GM18508 (cell line): ENCODE measurements around the gene IQGAP2.
"Not testable (repeated sequence)": the region's sequence is repeated elsewhere in the genome, so short reads cannot be mapped to it uniquely, and the experiment has no call there.

ENCODE experiments used
- ATAC-seq: cut with Tn5 transposase; IDR thresholded peaks from one replicate; pipeline ENCODE4 v1.9.1; 2021; ENCODE audit warnings: moderate number of reproducible peaks; ENCODE audit not compliant: insufficient read depth, unreplicated experiment

IQGAP2 gene

DNA sequence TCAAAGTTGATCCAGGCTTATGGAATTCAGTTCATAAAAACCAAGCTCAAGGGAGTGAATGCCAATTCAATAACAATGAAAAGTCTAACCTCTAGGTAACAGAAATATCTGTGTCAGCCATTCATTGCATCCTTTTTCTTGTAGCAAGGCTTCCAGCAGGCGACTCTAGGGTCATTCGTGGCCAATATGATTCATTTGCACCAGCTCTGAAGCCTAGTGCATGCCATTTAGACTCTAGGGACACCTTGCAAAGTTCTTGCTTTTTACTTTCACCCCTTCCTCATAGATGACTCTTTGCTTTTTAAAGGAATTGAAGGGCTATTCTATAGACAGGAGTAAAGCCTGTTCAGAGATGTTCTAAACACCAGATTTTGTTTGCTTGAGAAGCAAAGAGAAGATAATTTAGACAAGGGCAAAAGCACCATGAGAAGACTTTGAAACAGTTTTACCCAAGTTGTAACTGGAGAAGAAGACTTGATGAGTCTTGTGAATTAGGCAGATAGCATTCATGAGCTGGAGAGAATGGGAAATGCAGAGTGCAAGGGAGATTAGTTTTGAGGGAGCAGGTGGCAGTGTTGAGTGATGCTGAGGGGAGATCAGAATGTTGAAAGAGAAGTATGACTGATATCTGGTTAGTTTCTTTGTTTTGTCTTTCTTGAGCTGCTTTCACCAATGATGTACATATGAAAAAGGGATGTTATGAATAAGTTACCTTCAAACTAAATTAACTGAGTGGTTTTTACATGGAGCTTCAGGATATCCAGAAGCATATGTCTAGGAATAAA, 125.7 kb downstream of the IQGAP2 start:
- no peak for ATAC-seq

- no peak for ATAC-seq
These were observed 126.6 kb downstream of the IQGAP2 start for GRCh38 chr5:76529464-76530344.

DNA sequence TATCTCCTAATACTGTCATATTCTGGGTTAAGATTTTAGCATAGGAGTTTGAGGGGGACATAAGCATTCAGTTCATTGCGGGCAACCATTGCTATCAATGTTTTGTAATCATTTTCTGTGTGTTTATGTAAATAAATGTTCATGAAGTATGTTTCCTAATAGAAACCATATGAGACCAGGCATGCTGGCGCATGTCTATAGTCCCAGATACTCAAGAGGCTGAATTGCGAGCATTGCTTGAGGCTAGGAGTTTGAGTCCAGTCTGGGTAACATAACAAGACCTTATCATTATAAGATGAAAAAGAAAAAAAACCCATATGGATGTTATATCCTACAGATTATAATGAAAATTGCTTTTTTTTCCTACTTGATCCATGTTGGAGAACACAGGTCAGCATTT, 129.0 kb downstream of the IQGAP2 start:
- ATAC-seq = no peak

DNA sequence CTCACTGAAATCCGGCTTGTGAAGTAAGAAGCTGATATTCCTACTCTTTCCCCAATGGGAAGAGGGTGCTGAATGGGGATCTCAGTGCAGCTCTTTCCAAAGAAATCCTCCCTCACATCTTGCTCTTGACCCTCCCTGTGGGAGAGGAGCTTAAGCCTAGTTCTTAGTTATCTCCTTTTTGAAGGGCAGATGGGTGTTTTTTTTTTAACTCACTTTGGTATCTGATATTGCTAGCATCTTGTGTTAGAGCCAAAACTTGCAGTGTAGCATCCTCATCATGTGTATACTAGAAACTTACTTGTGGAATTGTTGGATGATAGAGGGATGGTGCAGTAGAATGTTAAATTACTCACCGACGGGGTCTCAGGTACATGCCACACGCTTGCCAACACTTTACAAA, 129.9 kb downstream of the IQGAP2 start:
- ATAC-seq = no peak

DNA sequence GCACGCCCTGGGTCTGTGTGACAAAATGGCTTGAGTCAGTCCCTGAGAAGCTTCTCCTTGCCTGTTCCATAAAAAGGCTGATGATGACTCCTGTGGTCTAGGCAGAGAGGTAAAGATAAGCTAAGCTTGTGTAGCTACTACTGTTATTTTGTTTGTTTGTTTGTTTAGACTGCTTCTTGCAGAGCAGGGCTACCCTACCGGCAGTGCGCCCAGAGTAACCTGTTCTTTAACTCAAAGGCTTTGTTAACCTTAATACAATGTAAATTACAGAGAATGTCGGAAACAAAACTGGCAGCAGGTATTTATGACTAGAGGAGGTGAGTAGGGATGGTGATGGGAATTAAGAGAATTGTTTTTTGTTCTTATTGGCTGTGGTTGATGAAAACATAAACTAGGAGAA, 132.5 kb downstream of the IQGAP2 start:
- ATAC-seq = no peak

DNA sequence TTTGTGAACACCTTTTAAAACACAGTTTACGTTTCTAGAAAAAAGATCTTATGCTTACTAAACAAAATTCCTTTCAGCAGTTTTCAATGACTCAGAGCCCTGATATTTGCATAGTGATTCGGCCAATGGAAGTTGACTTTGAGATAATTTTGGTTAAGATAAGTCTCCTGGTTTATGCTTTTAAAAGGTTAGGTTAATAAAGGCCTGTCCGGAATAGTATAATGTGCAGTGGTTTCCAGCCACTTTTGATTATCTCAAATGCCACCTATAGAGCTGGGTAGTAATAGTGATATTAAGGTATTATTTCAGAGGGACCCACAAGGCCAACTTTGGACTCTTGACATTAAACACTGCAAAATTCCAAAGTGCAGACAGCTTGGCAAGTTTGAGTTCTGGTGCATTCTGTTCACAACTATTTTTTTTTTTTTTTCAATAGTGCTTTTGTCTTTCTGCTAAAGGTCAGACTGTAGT, 134.0 kb downstream of the IQGAP2 start:
- no peak for ATAC-seq

GRCh38 chr5:76542241-76542640, 139.2 kb downstream of the IQGAP2 start:
- ATAC-seq = no peak

DNA sequence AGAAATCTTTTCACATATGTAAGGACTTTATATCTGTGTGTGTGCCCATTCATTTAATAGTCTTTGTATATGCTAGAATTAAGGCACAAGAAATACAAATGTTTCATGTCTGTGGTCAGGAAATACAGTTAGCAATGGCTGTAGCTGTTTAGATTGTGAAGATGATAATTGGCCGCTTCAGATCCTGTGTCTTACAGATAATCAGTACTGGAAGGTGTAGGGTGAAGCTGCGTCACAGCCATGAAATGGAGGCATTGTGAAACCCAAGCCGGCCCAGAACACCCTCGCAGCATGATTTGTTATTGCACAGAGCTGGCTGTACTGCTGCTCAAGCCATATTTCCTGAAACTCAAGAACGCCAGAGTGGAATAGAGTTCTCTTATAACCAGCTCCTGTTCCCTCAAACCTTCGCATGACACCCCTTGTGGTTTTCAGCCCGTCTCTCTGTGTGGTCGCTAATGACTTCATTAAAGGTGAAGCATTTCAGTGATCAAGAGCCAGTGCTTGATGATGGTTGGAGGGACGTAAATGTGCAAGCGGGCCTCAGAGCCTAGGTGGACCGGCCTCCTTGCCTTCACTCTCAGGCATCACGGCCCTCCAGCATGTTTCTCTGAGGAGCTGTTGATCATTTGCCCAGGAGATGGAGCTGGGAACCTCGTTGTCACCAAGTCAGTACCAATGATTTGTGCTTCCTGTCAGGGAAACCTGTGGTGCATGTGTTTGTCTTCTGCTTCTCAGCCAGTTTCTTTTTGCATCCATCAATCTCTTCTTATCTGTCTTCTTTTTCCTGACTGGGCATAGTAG, 140.0 kb downstream of the IQGAP2 start:
- no peak for ATAC-seq

DNA sequence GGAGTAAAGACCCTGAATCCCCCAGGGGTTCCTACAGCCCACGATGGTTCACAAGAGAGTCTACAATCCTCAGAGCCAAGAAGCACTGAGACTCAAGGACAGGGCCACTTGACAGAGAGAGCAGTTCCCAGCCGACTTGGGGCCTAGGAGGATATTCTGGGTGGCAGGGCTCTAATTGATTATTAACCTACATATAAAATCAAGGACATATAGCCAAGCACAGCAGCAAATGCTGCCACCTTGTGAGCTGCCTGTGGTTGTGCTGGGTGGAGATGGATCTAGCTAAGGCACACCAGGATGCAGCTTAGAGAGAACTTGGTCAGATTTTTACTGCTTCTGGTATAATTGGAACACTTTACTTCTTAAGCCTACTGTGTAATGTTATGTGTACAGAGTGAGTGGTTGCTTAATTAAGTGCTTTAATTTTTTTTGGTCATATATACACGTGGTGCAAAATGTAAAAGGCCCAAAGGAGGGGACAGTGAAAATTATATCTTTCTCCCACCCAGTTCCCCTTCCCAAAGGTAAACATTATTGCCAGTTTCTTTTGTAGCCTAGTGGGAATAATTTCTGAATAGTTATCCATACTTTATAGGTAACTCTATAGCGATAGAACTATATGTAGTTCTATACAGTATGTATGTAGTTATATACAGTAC, 141.3 kb downstream of the IQGAP2 start:
- ATAC-seq = no peak

DNA sequence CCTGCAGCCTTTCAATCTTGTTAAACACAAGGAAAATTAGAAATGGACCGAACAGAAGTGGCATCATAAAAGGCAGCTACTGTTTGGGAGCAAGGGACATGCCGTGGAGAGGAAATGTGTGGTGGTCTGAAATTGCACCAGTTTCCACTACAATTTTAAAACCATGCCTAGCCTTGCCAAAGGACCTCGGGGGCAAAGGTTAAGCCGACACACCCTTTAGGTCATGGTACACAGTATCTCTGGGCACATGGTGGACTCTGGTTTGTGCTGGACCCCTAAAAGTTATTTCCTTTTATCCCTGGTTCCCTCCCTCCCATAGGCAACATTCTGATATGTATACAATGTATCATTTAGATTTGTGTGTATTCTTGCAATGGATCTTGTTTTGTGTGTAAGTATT, 142.1 kb downstream of the IQGAP2 start:
- no peak for ATAC-seq

GRCh38 chr5:76546497-76547102, 143.5 kb downstream of the IQGAP2 start:
- ATAC-seq = no peak

GRCh38 chr5:76547242-76547890, 144.3 kb downstream of the IQGAP2 start:
- peak; percentile 39 for ATAC-seq

DNA sequence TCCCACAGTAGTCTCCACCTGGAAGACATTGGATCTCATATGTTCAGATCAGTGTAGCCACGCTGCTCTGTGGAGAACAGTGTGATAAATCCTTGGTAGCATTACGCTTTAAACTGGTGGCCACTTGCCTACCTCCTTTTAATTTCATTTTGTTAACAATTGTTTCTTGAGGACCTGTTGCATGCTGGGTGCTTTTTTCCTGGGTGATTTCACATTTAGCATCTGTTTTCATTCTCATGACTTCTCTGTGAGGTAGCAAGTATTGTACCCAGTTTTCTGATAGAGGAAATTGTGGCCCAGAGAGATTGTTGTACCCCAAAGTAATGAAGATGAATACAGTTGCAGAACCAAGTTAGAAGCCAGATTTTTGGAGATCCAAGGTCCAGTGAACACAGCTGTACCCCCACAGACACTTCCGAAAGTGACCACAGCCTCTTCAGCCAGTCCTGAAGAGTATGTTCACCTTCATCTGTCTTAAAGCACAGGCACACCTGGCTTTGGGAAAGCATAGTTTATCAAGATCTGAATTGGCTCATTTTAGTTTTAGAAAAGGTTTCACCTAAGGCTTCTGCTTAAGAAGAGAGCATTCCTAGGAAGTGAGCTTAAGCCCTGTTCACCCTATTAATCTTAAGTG, 144.9 kb downstream of the IQGAP2 start:
- ATAC-seq = no peak

GRCh38 chr5:76548525-76549229, 145.6 kb downstream of the IQGAP2 start:
- no peak for ATAC-seq

GRCh38 chr5:76550881-76551280, 147.8 kb downstream of the IQGAP2 start:
- not testable (repeated sequence) for ATAC-seq

DNA sequence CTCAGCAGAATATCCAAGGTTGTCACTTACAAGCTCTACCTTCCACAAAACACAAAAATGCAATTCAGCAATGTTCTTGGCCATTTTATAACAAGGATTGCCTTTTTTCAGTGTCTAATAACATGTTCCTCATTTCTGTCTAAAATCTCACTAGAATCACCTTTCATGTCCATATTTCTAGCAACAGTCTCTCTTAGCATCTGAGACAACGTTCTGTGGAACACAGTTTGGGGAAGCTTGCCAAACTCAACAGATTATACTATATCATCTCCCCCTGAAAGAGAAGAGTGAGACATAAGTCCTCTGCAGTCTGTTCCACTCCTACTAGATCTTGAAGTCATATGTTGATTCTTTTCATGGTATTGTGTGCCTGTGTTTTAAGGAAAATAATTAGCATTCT, 149.5 kb downstream of the IQGAP2 start:
- ATAC-seq = no peak

DNA sequence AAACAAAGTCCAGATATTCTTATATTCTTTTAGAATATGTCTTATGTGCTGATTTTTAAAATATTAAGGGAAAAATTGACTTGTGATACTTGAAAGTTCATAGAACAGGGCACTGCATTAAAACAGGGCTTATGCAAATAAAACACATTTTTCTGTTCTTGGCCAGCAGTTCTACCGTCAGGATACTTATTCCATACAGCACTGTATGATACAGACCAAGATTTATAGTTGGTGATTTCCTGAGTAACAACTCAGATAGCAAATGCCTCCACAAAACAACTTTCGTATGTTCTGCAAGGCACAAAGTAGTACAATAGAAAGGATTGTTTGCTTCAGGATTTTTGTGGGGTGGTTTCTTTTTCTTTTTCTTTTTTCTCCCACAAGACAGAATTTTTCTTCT, 150.2 kb downstream of the IQGAP2 start:
- no peak for ATAC-seq

GRCh38 chr5:76555114-76555513, 152.0 kb downstream of the IQGAP2 start:
- no peak for ATAC-seq
